Loucy (cell line): ENCODE results near the gene OXGR1.

Source experiments
- H2AFZ ChIP-seq: fragments of 200-600 bp; sonication (generic); 2 replicates; pipeline ENCODE4 v1.6.0; 2016; ENCODE audit warnings: antibody characterized with exemption, mild to moderate bottlenecking, low read length, moderate library complexity
- H3F3A ChIP-seq: fragments of 200-600 bp; 2 replicates; pipeline ENCODE4 v1.6.0; 2016; ENCODE audit warnings: antibody characterized with exemption, low read depth, mild to moderate bottlenecking
- H3K27me3 ChIP-seq: fragments of 200-600 bp; sonication (generic); 2 replicates; pipeline ENCODE4 v1.6.1; 2014; ENCODE audit warnings: low read length, mild to moderate bottlenecking; ENCODE audit not compliant: insufficient read depth, poor library complexity, severe bottlenecking
- H3K36me3 ChIP-seq: fragments of 200-600 bp; sonication (generic); 2 replicates; pipeline ENCODE4 v1.6.1; 2016; ENCODE audit warnings: low read length; ENCODE audit not compliant: insufficient read depth
- H3K4me1 ChIP-seq: fragments of 200-600 bp; sonication (generic); 2 replicates; pipeline ENCODE4 v1.5.1; 2014; ENCODE audit warnings: low read length, mild to moderate bottlenecking; ENCODE audit not compliant: insufficient read depth, poor library complexity, severe bottlenecking
- H3K4me2 ChIP-seq: fragments of 200-600 bp; sonication (generic); 2 replicates; pipeline ENCODE4 v1.6.0; 2014; ENCODE audit warnings: antibody characterized with exemption, low read length, low read depth, mild to moderate bottlenecking; ENCODE audit not compliant: poor library complexity, severe bottlenecking
- H3K4me3 ChIP-seq: fragments of 200-600 bp; sonication (generic); 2 replicates; pipeline ENCODE4 v1.5.1; 2014; ENCODE audit warnings: low read length, mild to moderate bottlenecking, mixed read lengths; ENCODE audit not compliant: poor library complexity, severe bottlenecking
- H3K79me2 ChIP-seq: fragments of 200-600 bp; sonication (generic); 2 replicates; pipeline ENCODE4 v1.6.1; 2014; ENCODE audit warnings: low read length; ENCODE audit not compliant: insufficient read depth
- H3K9ac ChIP-seq: fragments of 200-600 bp; sonication (generic); 2 replicates; pipeline ENCODE4 v1.6.0; 2014; ENCODE audit warnings: mild to moderate bottlenecking, low read depth, low read length, moderate library complexity; ENCODE audit not compliant: poor library complexity, severe bottlenecking
- H3K9me2 ChIP-seq: fragments of 200-600 bp; sonication (generic); replicated peaks from 2 replicates; pipeline ENCODE4 v1.6.1; 2016; ENCODE audit warnings: low read depth, low read length, mixed read lengths
- H3K9me3 ChIP-seq: fragments of 200-600 bp; sonication (generic); 2 replicates; pipeline ENCODE4 v1.6.1; 2014; ENCODE audit warnings: mild to moderate bottlenecking, antibody characterized with exemption, low read length, low read depth; ENCODE audit not compliant: insufficient read depth
- H4K20me1 ChIP-seq: fragments of 200-600 bp; sonication (generic); 2 replicates; pipeline ENCODE4 v1.6.0; 2014; ENCODE audit warnings: antibody characterized with exemption, low read length, mild to moderate bottlenecking; ENCODE audit not compliant: insufficient read depth, poor library complexity, severe bottlenecking
- EZH2phosphoT487 ChIP-seq: fragments of 200-600 bp; IDR thresholded peaks from 2 replicates; pipeline ENCODE4 v1.6.1; 2018; ENCODE audit warnings: antibody characterized with exemption, mild to moderate bottlenecking, moderate library complexity, borderline replicate concordance
- TF ChIP-seq, protein P1 (sequence below): fragments of 200-600 bp; sonication (generic); conservative IDR thresholded peaks from 2 replicates; pipeline ENCODE4 v1.5.1; 2014; ENCODE audit warnings: mild to moderate bottlenecking, antibody characterized with exemption, low read length

OXGR1 gene

DNA sequence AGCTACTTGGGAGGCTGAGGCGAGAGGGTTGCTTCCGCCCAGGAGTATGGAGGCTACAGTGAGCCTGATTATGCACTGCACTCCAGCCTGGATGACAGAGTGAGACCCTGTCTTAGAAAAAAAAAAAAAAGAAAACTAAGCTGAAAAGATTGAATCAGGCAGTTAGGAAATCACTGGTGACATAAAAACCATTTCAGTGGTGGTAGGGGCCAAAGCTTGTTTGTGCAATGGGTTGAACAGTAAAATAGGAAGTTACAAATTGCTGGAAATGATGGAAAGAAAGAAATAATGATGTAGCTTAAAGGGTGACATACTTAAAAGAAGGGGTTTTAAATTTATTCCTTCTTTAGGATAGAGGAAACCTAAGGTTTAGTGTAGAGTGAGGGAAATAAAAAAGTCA is 4.8 kb upstream of the OXGR1 start:
- no peaks in the 10 kb centered on the region for H3K36me3 ChIP-seq
- H3K27me3 ChIP-seq = no peaks in the 10 kb centered on the region
- H3K4me2 ChIP-seq = no peak overlapping the region

DNA sequence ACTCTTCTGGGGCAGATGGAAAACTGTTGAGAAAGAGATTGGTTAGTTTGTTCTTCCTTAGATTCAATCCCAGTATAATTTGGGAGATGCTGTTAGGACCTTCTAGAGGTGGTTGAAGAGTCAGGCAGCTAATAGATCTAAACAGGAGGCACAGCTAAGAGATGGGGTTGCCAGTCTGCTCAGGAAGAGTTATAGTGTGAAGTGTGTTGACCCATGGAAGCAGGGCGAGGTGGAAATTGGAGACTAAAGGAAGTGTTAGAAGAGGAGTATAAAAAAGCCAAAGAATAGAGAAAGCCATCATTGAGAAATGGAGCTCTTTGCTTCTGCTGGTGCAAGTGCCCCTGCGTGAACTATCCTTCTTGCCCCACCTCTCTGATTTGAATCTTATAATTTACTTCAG is 3.8 kb upstream of the OXGR1 start:
- Histone ChIP-seq H4K20me1 (no peaks in the 10 kb centered on the region), H3K36me3 (no peaks in the 10 kb centered on the region), H3K79me2 (no peaks in the 10 kb centered on the region), H3K9me2 (no peaks in the 10 kb centered on the region), H3K4me3 (no peak overlapping the region), H2AFZ (no peak overlapping the region), H3K4me1 (no peaks in the 10 kb centered on the region), H3F3A (no peaks in the 10 kb centered on the region), H3K9ac (no peak overlapping the region), H3K9me3 (no peaks in the 10 kb centered on the region), H3K4me2 (no peak overlapping the region), H3K27me3 (no peaks in the 10 kb centered on the region)
- TF ChIP-seq, protein P1, sequence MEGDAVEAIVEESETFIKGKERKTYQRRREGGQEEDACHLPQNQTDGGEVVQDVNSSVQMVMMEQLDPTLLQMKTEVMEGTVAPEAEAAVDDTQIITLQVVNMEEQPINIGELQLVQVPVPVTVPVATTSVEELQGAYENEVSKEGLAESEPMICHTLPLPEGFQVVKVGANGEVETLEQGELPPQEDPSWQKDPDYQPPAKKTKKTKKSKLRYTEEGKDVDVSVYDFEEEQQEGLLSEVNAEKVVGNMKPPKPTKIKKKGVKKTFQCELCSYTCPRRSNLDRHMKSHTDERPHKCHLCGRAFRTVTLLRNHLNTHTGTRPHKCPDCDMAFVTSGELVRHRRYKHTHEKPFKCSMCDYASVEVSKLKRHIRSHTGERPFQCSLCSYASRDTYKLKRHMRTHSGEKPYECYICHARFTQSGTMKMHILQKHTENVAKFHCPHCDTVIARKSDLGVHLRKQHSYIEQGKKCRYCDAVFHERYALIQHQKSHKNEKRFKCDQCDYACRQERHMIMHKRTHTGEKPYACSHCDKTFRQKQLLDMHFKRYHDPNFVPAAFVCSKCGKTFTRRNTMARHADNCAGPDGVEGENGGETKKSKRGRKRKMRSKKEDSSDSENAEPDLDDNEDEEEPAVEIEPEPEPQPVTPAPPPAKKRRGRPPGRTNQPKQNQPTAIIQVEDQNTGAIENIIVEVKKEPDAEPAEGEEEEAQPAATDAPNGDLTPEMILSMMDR = no peak
- no peak for TF ChIP-seq EZH2phosphoT487

More for the DNA sequence above, 4.8 kb upstream of the OXGR1 start:
- no peaks in the 10 kb centered on the region for H3K9me2 ChIP-seq
- H3K9ac ChIP-seq = no peak overlapping the region
- no peak overlapping the region for H2AFZ ChIP-seq
- no peaks in the 10 kb centered on the region for H3K4me1 ChIP-seq
- no peaks in the 10 kb centered on the region for H3K9me3 ChIP-seq
- TF ChIP-seq, protein P1 = no peak
- TF ChIP-seq EZH2phosphoT487 = no peak
- H3K79me2 ChIP-seq = no peaks in the 10 kb centered on the region
- no peaks in the 10 kb centered on the region for H4K20me1 ChIP-seq
- no peaks in the 10 kb centered on the region for H3F3A ChIP-seq
- no peak overlapping the region for H3K4me3 ChIP-seq

DNA sequence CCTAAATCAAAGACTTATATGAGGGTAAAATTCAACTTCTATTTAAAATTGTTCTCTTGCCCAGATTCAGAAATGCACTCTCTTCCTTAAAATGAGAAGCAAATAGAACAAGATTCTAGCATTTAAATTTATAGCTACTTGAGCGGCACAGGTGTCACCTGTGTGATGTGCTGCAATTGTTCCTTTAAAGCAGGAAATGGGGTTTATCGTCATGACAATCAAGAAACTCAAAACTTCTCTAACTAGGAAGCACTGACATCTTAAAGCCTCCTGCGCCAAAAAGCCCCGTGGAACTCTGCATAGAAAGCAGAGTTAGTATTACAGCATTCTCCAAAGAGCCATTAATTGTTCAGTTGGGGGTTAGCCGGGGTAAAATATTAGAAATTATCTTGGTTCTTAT is 2.6 kb upstream of the OXGR1 start:
- H3F3A ChIP-seq = no peaks in the 10 kb centered on the region

More for the DNA sequence above, 2.6 kb upstream of the OXGR1 start:
- no peak overlapping the region for H2AFZ ChIP-seq
- no peaks in the 10 kb centered on the region for H3K9me2 ChIP-seq
- no peaks in the 10 kb centered on the region for H3K4me1 ChIP-seq
- H3K4me3 ChIP-seq = no peak overlapping the region
- H4K20me1 ChIP-seq = no peaks in the 10 kb centered on the region
- no peak overlapping the region for H3K9ac ChIP-seq
- H3K79me2 ChIP-seq = no peaks in the 10 kb centered on the region
- TF ChIP-seq, protein P1 = no peak
- TF ChIP-seq EZH2phosphoT487 = no peak
- H3K9me3 ChIP-seq = no peaks in the 10 kb centered on the region
- no peak overlapping the region for H3K4me2 ChIP-seq
- H3K36me3 ChIP-seq = no peaks in the 10 kb centered on the region
- H3K27me3 ChIP-seq = no peaks in the 10 kb centered on the region
